GM12878 (cell line): ENCODE results near the gene NRAS. TPM values are rescaled to one million over a fixed set of nuclear protein-coding genes. Genes with fewer than 3 reads are reported as not detected.
A peak's percentile ranks its signal among the peaks of the same experiment; 100 is the strongest.

Experiments
- ATAC-seq: fragments of 200-7000 bp; cut with Tn5 transposase; 3 replicates; pipeline ENCODE4 v1.9.1; 2020; ENCODE audit warnings: mild to moderate bottlenecking, moderate library complexity
- Bru-seq: library from RNA; stranded (reverse); fragments of 400-500 nt; gene quantifications from one replicate; lab custom pipeline; 2021; lab: Mats Ljungman, UMichigan
- BruChase-seq, 2 experiments: library from RNA; stranded (reverse); fragments of 400-500 nt; gene quantifications; one replicate each; lab custom pipeline; 2021; lab: Mats Ljungman, UMichigan
- BruUV-seq: library from RNA; stranded (reverse); fragments of 400-500 nt; replicated peaks from 2 replicates; lab custom pipeline; 2021; lab: Mats Ljungman, UMichigan
- CTCF ChIA-PET: fragments of 300-600 bp; sonication (Branson Sonifier 250); formaldehyde crosslinking; extraction: SDS; loops from one replicate; lab custom pipeline; 2021; ENCODE audit warnings: inconsistent platforms; lab: Yijun Ruan, JAX
- POLR2A ChIA-PET: fragments of 350-600 bp; formaldehyde crosslinking; extraction: SDS; loops from one replicate; lab custom pipeline; 2021; ENCODE audit warnings: inconsistent platforms; lab: Charles Lee
- RAD21 ChIA-PET: fragments of 300-600 bp; sonication (Branson Sonifier 250); formaldehyde crosslinking; loops from one replicate; lab custom pipeline; 2023; ENCODE audit warnings: antibody characterized with exemption; ENCODE audit not compliant: unreplicated experiment; lab: Charles Lee
- SMC1A ChIA-PET: fragments of 300-600 bp; sonication (Branson Sonifier 250); formaldehyde crosslinking; loops from one replicate; lab custom pipeline; 2023; ENCODE audit not compliant: unreplicated experiment, uncharacterized antibody; lab: Charles Lee
- DNase-seq: peaks from one replicate; pipeline ENCODE4 v3.0.0-alpha.2; 2011; ENCODE audit warnings: low read depth, low spot score
- FAIRE-seq: peaks from 3 replicates; lab custom pipeline; 2011; peaks lifted over from hg19 to GRCh38; lab: Jason Lieb, UNC
- H2AFZ ChIP-seq: 2 replicates; pipeline ENCODE4 v1.6.0; 2011; ENCODE audit warnings: low read depth, low read length, control low read depth; ENCODE audit not compliant: control insufficient read depth
- H3K27ac ChIP-seq: 2 replicates; pipeline ENCODE4 v1.5.1; 2011; ENCODE audit warnings: control low read depth; ENCODE audit not compliant: control insufficient read depth, insufficient read depth
- H3K27me3 ChIP-seq, 2 experiments: replicated peaks in 1 of 2; 2 replicates each; pipeline versions ENCODE4 v1.6.0 to v1.6.1; 2011; ENCODE audit warnings: low read length in 1 of 2; ENCODE audit not compliant: control insufficient read depth in 2 of 2, insufficient read depth in 2 of 2
- H3K36me3 ChIP-seq, 2 experiments: 2 replicates each; pipeline ENCODE4 v1.5.1; 2011; ENCODE audit warnings: low read length in 1 of 2; ENCODE audit not compliant: control insufficient read depth in 2 of 2, insufficient read depth in 2 of 2
- H3K4me1 ChIP-seq: 2 replicates; pipeline ENCODE4 v1.6.1; 2011; ENCODE audit warnings: mild to moderate bottlenecking, low read length, moderate library complexity, mixed read lengths; ENCODE audit not compliant: control insufficient read depth, insufficient read depth
- H3K4me2 ChIP-seq: 2 replicates; pipeline ENCODE4 v1.6.0; 2011; ENCODE audit warnings: control low read depth; ENCODE audit not compliant: control insufficient read depth, insufficient read depth
- H3K4me3 ChIP-seq: fragments of 200-600 bp; sonication (generic); 2 replicates; pipeline ENCODE4 v1.5.1; 2016
- H3K79me2 ChIP-seq: 2 replicates; pipeline ENCODE4 v1.6.0; 2011; ENCODE audit warnings: low read length; ENCODE audit not compliant: control insufficient read depth, insufficient read depth
- H3K9ac ChIP-seq: 2 replicates; pipeline ENCODE4 v1.8.0; 2011; ENCODE audit warnings: low read length, control low read depth, mixed read lengths; ENCODE audit not compliant: control insufficient read depth, insufficient read depth
- H3K9me3 ChIP-seq: replicated peaks from 3 replicates; pipeline ENCODE4 v1.5.1; 2011; ENCODE audit warnings: mild to moderate bottlenecking, low read length; ENCODE audit not compliant: control insufficient read depth, insufficient read depth
- H4K20me1 ChIP-seq: 2 replicates; pipeline ENCODE4 v1.6.0; 2011; ENCODE audit not compliant: control insufficient read depth, insufficient read depth
- ATF3 ChIP-seq: IDR thresholded peaks from 2 replicates; pipeline ENCODE4 v1.6.1; 2011; ENCODE audit warnings: low read depth, mild to moderate bottlenecking, low read length, moderate library complexity, borderline replicate concordance; ENCODE audit errors: extremely low read depth
- CHD2 ChIP-seq: IDR thresholded peaks from 2 replicates; pipeline ENCODE4 v1.6.1; 2011; ENCODE audit warnings: low read depth, low read length, improper control_type of control experiment, borderline replicate concordance
- FOXK2 ChIP-seq: fragments of 450-650 bp; IDR thresholded peaks from 2 replicates; pipeline ENCODE4 v1.6.1; 2017; ENCODE audit warnings: mild to moderate bottlenecking, moderate library complexity
- GATAD2B ChIP-seq: fragments of 450-650 bp; conservative IDR thresholded peaks from 2 replicates; pipeline ENCODE4 v1.6.1; 2017; ENCODE audit warnings: low read depth, mild to moderate bottlenecking, moderate library complexity
- HCFC1 ChIP-seq: fragments of 150-350 bp; IDR thresholded peaks from 2 replicates; pipeline ENCODE4 v1.6.1; 2014; ENCODE audit warnings: low read length
- MEF2B ChIP-seq: fragments of 450-650 bp; IDR thresholded peaks from 2 replicates; pipeline ENCODE4 v1.6.1; 2018; ENCODE audit warnings: mild to moderate bottlenecking, moderate library complexity; ENCODE audit not compliant: partially characterized antibody, poor library complexity, severe bottlenecking
- NBN ChIP-seq: fragments of 450-650 bp; IDR thresholded peaks from 2 replicates; pipeline ENCODE4 v1.6.1; 2016
- NFIC ChIP-seq: IDR thresholded peaks from 2 replicates; pipeline ENCODE4 v1.6.1; 2012; ENCODE audit warnings: low read depth, mild to moderate bottlenecking, inconsistent platforms, low read length, moderate library complexity
- SIN3A ChIP-seq: IDR thresholded peaks from 2 replicates; pipeline ENCODE4 v1.6.1; 2012; ENCODE audit warnings: low read depth, low read length, improper control_type of control experiment
- SMAD5 ChIP-seq: IDR thresholded peaks from 2 replicates; pipeline ENCODE4 v1.6.1; 2016; ENCODE audit warnings: antibody characterized with exemption, low read depth
- SRF ChIP-seq, 2 experiments: IDR thresholded peaks; 2 replicates each; pipeline ENCODE4 v1.6.1; 2011; ENCODE audit warnings: low read depth in 2 of 2, low read length in 2 of 2, mild to moderate bottlenecking in 1 of 2, moderate library complexity in 1 of 2
- TBL1XR1 ChIP-seq: IDR thresholded peaks from 2 replicates; pipeline ENCODE4 v1.6.1; 2012; ENCODE audit warnings: low read depth, low read length, improper control_type of control experiment
- YY1 ChIP-seq: IDR thresholded peaks from 2 replicates; pipeline ENCODE4 v1.6.1; 2011; ENCODE audit warnings: low read depth, mild to moderate bottlenecking, low read length
- WGBS: methylation state at CpG from one replicate; pipeline ENCODE4 v1.1.6; 2016; ENCODE audit warnings: low lambda C conversion rate; ENCODE audit not compliant: insufficient replicate concordance, insufficient coverage; ENCODE audit errors: missing lambda C conversion rate; 5-methylcytosine and 5-hydroxymethylcytosine counted together
- in situ Hi-C: fragments of 300-500 bp; cut with MboI; formaldehyde crosslinking; loops from 9 replicates; pipeline ENCODE4 v1.14.3; 2018; ENCODE audit warnings: mixed read lengths
- intact Hi-C: fragments of 100-400 bp; cut with micrococcal nuclease; formaldehyde crosslinking; loops from one replicate; pipeline ENCODE4 v1.14.2; 2022; ENCODE audit not compliant: unreplicated experiment
- long read RNA-seq, 2 experiments: library from polyadenylated mRNA; unstranded; transcript quantifications; one replicate each; pipeline ENCODE4 v2.0.0, GENCODE V29; 2019 to 2020
- polyA minus RNA-seq, 3 experiments: library from RNA; depleted of rRNA, polyadenylated mRNA; stranded (reverse); fragments of >200 nt; gene quantifications; 2 replicates each; pipeline ENCODE4 v1.2.3, GENCODE V29; 2011
- polyA plus RNA-seq, 11 experiments: library from polyadenylated mRNA; depleted of rRNA in 4 of 11; unstranded in 6 of 11; stranded (reverse) in 5 of 11; fragments of >200 nt; fragmentation: Nextera tagmentation in 4 of 11; fragmentation: Illumina TruSeq in 1 of 11; extraction: Ambion mirVana in 4 of 11; extraction: Trizol in 1 of 11; gene quantifications; 1 replicate in 1 of 11; 2 replicates in 10 of 11; pipeline versions ENCODE4 v1.2.1 to v1.2.3, GENCODE V29; 2011 to 2016; ENCODE audit warnings: inconsistent platforms in 2 of 11, missing spikeins in 2 of 11, low read depth in 1 of 11
- total RNA-seq, 4 experiments: library from RNA; depleted of rRNA in 3 of 4; stranded (reverse); fragments of >200 nt in 3 of 4; fragmentation: Illumina TruSeq in 1 of 4; extraction: Trizol in 1 of 4; gene quantifications; 2 replicates each; pipeline versions ENCODE4 v1.2.1 to v1.2.3, GENCODE V29; 2013 to 2021
- TF ChIP-seq, protein P1 (sequence below): fragments of 450-650 bp; IDR thresholded peaks from 2 replicates; pipeline ENCODE4 v1.6.1; 2018; ENCODE audit warnings: mild to moderate bottlenecking, low read depth, moderate library complexity; ENCODE audit not compliant: partially characterized antibody

NRAS gene
- 18.4 and 19.1 TPM in 2 replicates for total RNA-seq (2013; cell fraction: nucleolus; rRNA removed)
- total RNA-seq (2014; rRNA removed) (65.7 and 81.7 TPM in 2 replicates), total RNA-seq (2014; rRNA removed; fragmentation: Illumina TruSeq; extraction: Trizol) (71.3 and 72.0 TPM in 2 replicates), total RNA-seq (2021) (48.6 and 49.9 TPM in 2 replicates), polyA plus RNA-seq (2011; rRNA removed) (73.2 and 110 TPM in 2 replicates), polyA plus RNA-seq (2014; fragmentation: Illumina TruSeq; extraction: Trizol) (67.0 and 91.3 TPM in 2 replicates), polyA plus RNA-seq (2014; fragmentation: Nextera tagmentation; extraction: Ambion mirVana) (10 to 100 TPM; 31.7 to 33.0 TPM), polyA plus RNA-seq (2014; rRNA removed) (31.6 and 36.7 TPM in 2 replicates), polyA plus RNA-seq (2016; fragmentation: Nextera tagmentation; extraction: Ambion mirVana) (10 to 100 TPM; 66.7 to 68.1 TPM), polyA minus RNA-seq (2011; rRNA and poly(A)+ RNA removed) (70.7 and 94.7 TPM in 2 replicates), Bru-seq, nascent RNA (percentile 95 among the genes with signal in this experiment), BruChase-seq, experiment 1, labeled RNA remaining after a 6-hour chase (percentile 99 among the genes with signal in this experiment), BruChase-seq, experiment 2, labeled RNA remaining after a 2-hour chase (percentile 99 among the genes with signal in this experiment)
- polyA plus RNA-seq (2011; ENCODE audit: low read depth): 22.8 TPM
- 28.8 and 36.8 TPM in 2 replicates for polyA plus RNA-seq (2011; cell fraction: cytosol; rRNA removed)
- polyA plus RNA-seq (2011; cell fraction: nucleus; rRNA removed): 11.9 and 13.6 TPM in 2 replicates
- polyA plus RNA-seq (2012): 36.8 and 37.2 TPM in 2 replicates
- polyA minus RNA-seq (2011; cell fraction: cytosol; rRNA and poly(A)+ RNA removed): 29.0 and 32.0 TPM in 2 replicates
- polyA minus RNA-seq (2011; cell fraction: nucleus; rRNA and poly(A)+ RNA removed): 8.9 and 12.2 TPM in 2 replicates
- long read RNA-seq, experiment 1, full-length matches to known transcripts: 35 of 41 reads
- long read RNA-seq, experiment 1, partial matches to known transcripts: 0 of 41 reads
- long read RNA-seq, experiment 1, other reads (novel, unspliced or antisense): 6 of 41 reads
- long read RNA-seq, experiment 2, full-length matches to known transcripts: 84 of 105 reads
- long read RNA-seq, experiment 2, partial matches to known transcripts: 5 of 105 reads
- long read RNA-seq, experiment 2, other reads (novel, unspliced or antisense): 16 of 105 reads

GRCh38 chr1:114716304-114717170, at the start of gene NRAS:
Gene NRAS, minus strand, starts transcription at chr1:114716771. Its CDS starts 611 bp downstream, at chr1:114716160.
- BruUV-seq: no TSS peak
- Histone ChIP-seq H2AFZ (peak within 1 kb of the TSS; percentile 76), H4K20me1 (no peaks in the 10 kb centered on the region), H3K27ac (peak within 1 kb of the TSS; percentile 98), H3K4me3 (peak within 1 kb of the TSS; percentile 93), H3K36me3 (peaks cover 9 to 23% of the 10 kb centered on the region in 2 experiments), H3K9ac (peak within 1 kb of the TSS; percentile 98), H3K79me2 (peaks cover 28% of the 10 kb centered on the region), H3K4me1 (no peaks in the 10 kb centered on the region), H3K4me2 (peak within 1 kb of the TSS; percentile 85), H3K9me3 (no peaks in the 10 kb centered on the region), H3K27me3 (no peaks in the 10 kb centered on the region)
- POLR2A ChIA-PET: interaction anchor here (1.0 to 5.1 kb wide), 8 partner anchors 28 to 205 kb away, joined by 3 to 36 read pairs (median 4); partner anchors contain the start of genes CSDE1, SIKE1 and TRIM33
- ATAC-seq: peak; percentile 96
- RAD21 ChIA-PET: interaction anchor here (0.6 to 1.4 kb wide), 7 partner anchors 35 to 66 kb away, joined by 3 to 5 read pairs (median 3); partner anchors contain the start of genes CSDE1, DENND2C and SIKE1
- FAIRE-seq: peak; percentile 38
- intact Hi-C loops: loop anchor here (2.0 kb wide), 1 partner anchor 40 kb away; the partner anchor contains the start of gene CSDE1
- SMC1A ChIA-PET: interaction anchor here (0.7 to 3.3 kb wide), 11 partner anchors 9 to 397 kb away, joined by 3 to 24 read pairs (median 6); partner anchors contain the start of genes BCAS2, CSDE1 and SIKE1
- in situ Hi-C loops: no loop called here
- under 1% methylated on average over 38 of the region's 38 CpGs for WGBS
- CTCF ChIA-PET: interaction anchor here (0.6 to 1.6 kb wide), 10 partner anchors 10 to 397 kb away, joined by 3 to 5 read pairs (median 4); partner anchors contain the start of gene BCAS2
- DNase-seq: peak; percentile 56
- TF ChIP-seq NFIC: no peak; the same call in none of the 2 replicates
- TF ChIP-seq MEF2B: peak; percentile 32
- TF ChIP-seq NBN: peak; percentile 87
- TF ChIP-seq, protein P1, sequence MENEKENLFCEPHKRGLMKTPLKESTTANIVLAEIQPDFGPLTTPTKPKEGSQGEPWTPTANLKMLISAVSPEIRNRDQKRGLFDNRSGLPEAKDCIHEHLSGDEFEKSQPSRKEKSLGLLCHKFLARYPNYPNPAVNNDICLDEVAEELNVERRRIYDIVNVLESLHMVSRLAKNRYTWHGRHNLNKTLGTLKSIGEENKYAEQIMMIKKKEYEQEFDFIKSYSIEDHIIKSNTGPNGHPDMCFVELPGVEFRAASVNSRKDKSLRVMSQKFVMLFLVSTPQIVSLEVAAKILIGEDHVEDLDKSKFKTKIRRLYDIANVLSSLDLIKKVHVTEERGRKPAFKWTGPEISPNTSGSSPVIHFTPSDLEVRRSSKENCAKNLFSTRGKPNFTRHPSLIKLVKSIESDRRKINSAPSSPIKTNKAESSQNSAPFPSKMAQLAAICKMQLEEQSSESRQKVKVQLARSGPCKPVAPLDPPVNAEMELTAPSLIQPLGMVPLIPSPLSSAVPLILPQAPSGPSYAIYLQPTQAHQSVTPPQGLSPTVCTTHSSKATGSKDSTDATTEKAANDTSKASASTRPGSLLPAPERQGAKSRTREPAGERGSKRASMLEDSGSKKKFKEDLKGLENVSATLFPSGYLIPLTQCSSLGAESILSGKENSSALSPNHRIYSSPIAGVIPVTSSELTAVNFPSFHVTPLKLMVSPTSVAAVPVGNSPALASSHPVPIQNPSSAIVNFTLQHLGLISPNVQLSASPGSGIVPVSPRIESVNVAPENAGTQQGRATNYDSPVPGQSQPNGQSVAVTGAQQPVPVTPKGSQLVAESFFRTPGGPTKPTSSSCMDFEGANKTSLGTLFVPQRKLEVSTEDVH: peak; percentile 84
- TF ChIP-seq TBL1XR1: peak; percentile 79; the same call in 1 of the 2 replicates
- TF ChIP-seq CHD2: peak; percentile 76
- peak; percentile 86 for TF ChIP-seq YY1
- peak; percentile 64; the same call in 1 of the 2 replicates for TF ChIP-seq GATAD2B
- peak; percentile 94; the same call in 1 of the 2 replicates for TF ChIP-seq ATF3
- peak; percentile 91 for TF ChIP-seq SIN3A
- TF ChIP-seq SMAD5: 0 out of 2 replicates have a peak, but pooled peaks have one; percentile 51
- peak; percentile 70 for TF ChIP-seq HCFC1
- TF ChIP-seq SRF (IDR thresholded peaks at IDR 0.05; ENCODE audit: low read depth in 2 of 2, low read length in 2 of 2): peak; percentile 40 to 91; a peak in 3 of 4 replicates
- TF ChIP-seq FOXK2: no peak; the same call in none of the 2 replicates
